GM18951 (cell line): ENCODE data around the gene GJB3.

ENCODE experiments used
- POLR2A ChIP-seq: IDR thresholded peaks from 4 replicates; pipeline ENCODE4 v1.6.1; 2011; ENCODE audit warnings: mild to moderate bottlenecking; ENCODE audit not compliant: insufficient read length, insufficient read depth; ENCODE audit errors: extremely low read depth
- in situ Hi-C: fragments of 300-500 bp; cut with MboI; formaldehyde crosslinking; loops from one replicate; pipeline ENCODE4 v1.12.0; 2022; ENCODE audit warnings: low sequenced_read_pairs, mixed read lengths, inconsistent platforms; ENCODE audit not compliant: unreplicated experiment

The GJB3 gene

GRCh38 chr1:34781071-34781843 lies at the start of gene GJB3:
GJB3 (plus strand) TSS chr1:34781214; CDS start chr1:34784763, 3,549 bp downstream.
- in situ Hi-C loops, result no loop called here
- TF ChIP-seq POLR2A, result no peak

- in situ Hi-C loops, result loop anchor here (25.0 kb wide), 1 partner anchor 1096 kb away; no protein-coding TSS in a partner anchor
Observed at GRCh38 chr1:34732831-34733230, 48.2 kb upstream of the GJB3 start.

GRCh38 chr1:34736692-34737091 lies 44.3 kb upstream of the GJB3 start:
- in situ Hi-C loops, result loop anchor here (25.0 kb wide), 1 partner anchor 1099 kb away; no protein-coding TSS in a partner anchor
- TF ChIP-seq POLR2A, result no peak

- in situ Hi-C loops, result loop anchor here (25.0 kb wide), 1 partner anchor 1100 kb away; no protein-coding TSS in a partner anchor
Observed at GRCh38 chr1:34737236-34737635, 43.8 kb upstream of the GJB3 start.

- in situ Hi-C loops, result loop anchor here (25.0 kb wide), 1 partner anchor 1102 kb away; no protein-coding TSS in a partner anchor
Observed at GRCh38 chr1:34739613-34740012, 41.4 kb upstream of the GJB3 start.

GRCh38 chr1:34740161-34740868 lies 40.7 kb upstream of the GJB3 start:
- in situ Hi-C loops, result loop anchor here (25.0 kb wide), 1 partner anchor 1103 kb away; no protein-coding TSS in a partner anchor
- no peak for TF ChIP-seq POLR2A

More at GRCh38 chr1:34739613-34740012, 41.4 kb upstream of the GJB3 start:
- no peak for TF ChIP-seq POLR2A

- no peak for TF ChIP-seq POLR2A
- in situ Hi-C loops, result loop anchor here (25.0 kb wide), 1 partner anchor 1105 kb away; no protein-coding TSS in a partner anchor
Observed at GRCh38 chr1:34742667-34743270, 38.2 kb upstream of the GJB3 start.

GRCh38 chr1:34743775-34744174 lies 37.2 kb upstream of the GJB3 start:
- in situ Hi-C loops, result loop anchor here (25.0 kb wide), 1 partner anchor 1106 kb away; no protein-coding TSS in a partner anchor
- no peak for TF ChIP-seq POLR2A

- in situ Hi-C loops, result loop anchor here (25.0 kb wide), 1 partner anchor 1108 kb away; no protein-coding TSS in a partner anchor
- TF ChIP-seq POLR2A, result no peak
Observed at GRCh38 chr1:34744851-34745250, 36.2 kb upstream of the GJB3 start.

- in situ Hi-C loops, result loop anchor here (25.0 kb wide), 1 partner anchor 1108 kb away; no protein-coding TSS in a partner anchor
- TF ChIP-seq POLR2A, result no peak
Observed at GRCh38 chr1:34745666-34746065, 35.3 kb upstream of the GJB3 start.

- no peak for TF ChIP-seq POLR2A
- in situ Hi-C loops, result loop anchor here (25.0 kb wide), 1 partner anchor 1109 kb away; no protein-coding TSS in a partner anchor
Observed at GRCh38 chr1:34746101-34746500, 34.9 kb upstream of the GJB3 start.

GRCh38 chr1:34746785-34747637 lies 34.0 kb upstream of the GJB3 start:
- no peak for TF ChIP-seq POLR2A
- in situ Hi-C loops, result loop anchor here (25.0 kb wide), 1 partner anchor 1110 kb away; no protein-coding TSS in a partner anchor
